ENCODE results near the gene FAM180B. TPM values are rescaled to one million over a fixed set of nuclear protein-coding genes. Genes with fewer than 3 reads are reported as not detected.
A peak's percentile ranks its signal among the peaks of the same experiment; 100 is the strongest.

Gene FAM180B
- total RNA-seq, 2 donors from 2014 or later: 0.31 to 0.62 TPM

GRCh38 chr11:47593934-47594855, 7.7 kb downstream of the FAM180B start, which contains the start of gene C1QTNF4:
Gene C1QTNF4 (minus strand): TSS chr11:47594411. CDS start chr11:47590810, 3,601 bp downstream.
- ATAC-seq (no peak), DNase-seq (ENCODE audit: low spot score) (no peak)
- Mint-ChIP-seq H3K4me3 (no peak within 1 kb of the TSS), H3K27me3 (peaks cover 23 to 28% of the 10 kb centered on the region in 2 donors), H3K27ac (no peak within 1 kb of the TSS), H3K36me3 (no peaks in the 10 kb centered on the region), H3K4me1 (ENCODE audit: low read depth in 2 of 2) (peaks cover 0 to 7% of the 10 kb centered on the region in 2 donors), H3K9me3 (no peaks in the 10 kb centered on the region)

GRCh38 chr11:47595029-47595428, 8.6 kb downstream of the FAM180B start:
- peaks cover 0 to 7% of the 10 kb centered on the region in 2 donors for H3K4me1 Mint-ChIP-seq (ENCODE audit: low read depth in 2 of 2)
- no peak overlapping the region for H3K4me3 Mint-ChIP-seq
- peaks cover 25 to 28% of the 10 kb centered on the region in 2 donors for H3K27me3 Mint-ChIP-seq
- H3K27ac Mint-ChIP-seq: no peak overlapping the region
- H3K36me3 Mint-ChIP-seq: no peaks in the 10 kb centered on the region
- DNase-seq (ENCODE audit: low spot score) (no peak), ATAC-seq (peak in 1 of 2 donors; percentile 28)
- no peaks in the 10 kb centered on the region for H3K9me3 Mint-ChIP-seq

GRCh38 chr11:47595967-47596366, 9.5 kb downstream of the FAM180B start:
- ATAC-seq (no peak), DNase-seq (ENCODE audit: low spot score) (no peak)
- Mint-ChIP-seq H3K27ac (no peak overlapping the region), H3K4me3 (no peak overlapping the region), H3K36me3 (no peaks in the 10 kb centered on the region), H3K4me1 (ENCODE audit: low read depth in 2 of 2) (peaks cover 0 to 7% of the 10 kb centered on the region in 2 donors), H3K27me3 (peaks cover 25 to 28% of the 10 kb centered on the region in 2 donors), H3K9me3 (no peaks in the 10 kb centered on the region)

GRCh38 chr11:47599902-47600301, 13.4 kb downstream of the FAM180B start:
- H3K4me3 Mint-ChIP-seq: no peak overlapping the region
- ATAC-seq (no peak), DNase-seq (ENCODE audit: low spot score) (no peak)
- H3K4me1 Mint-ChIP-seq (ENCODE audit: low read depth in 2 of 2): no peaks in the 10 kb centered on the region
- H3K9me3 Mint-ChIP-seq: no peaks in the 10 kb centered on the region
- H3K27me3 Mint-ChIP-seq: peaks cover 12 to 13% of the 10 kb centered on the region in 2 donors
- H3K36me3 Mint-ChIP-seq: no peaks in the 10 kb centered on the region
- no peak overlapping the region for H3K27ac Mint-ChIP-seq

- H3K36me3 Mint-ChIP-seq: no peaks in the 10 kb centered on the region
- H3K4me1 Mint-ChIP-seq (ENCODE audit: low read depth in 2 of 2): peaks cover 0 to 2% of the 10 kb centered on the region in 2 donors
- no peak overlapping the region for H3K27ac Mint-ChIP-seq
- H3K9me3 Mint-ChIP-seq: no peaks in the 10 kb centered on the region
- H3K4me3 Mint-ChIP-seq: no peak overlapping the region
- peaks cover 0 to 9% of the 10 kb centered on the region in 2 donors for H3K27me3 Mint-ChIP-seq
- DNase-seq (ENCODE audit: low spot score): no peak
- no peak for ATAC-seq
Measured at GRCh38 chr11:47603295-47603694, 16.8 kb downstream of the FAM180B start.

GRCh38 chr11:47605921-47606320, 19.4 kb downstream of the FAM180B start:
- Mint-ChIP-seq H3K27ac (no peak overlapping the region), H3K36me3 (no peaks in the 10 kb centered on the region), H3K9me3 (no peaks in the 10 kb centered on the region), H3K27me3 (peaks cover 0 to 5% of the 10 kb centered on the region in 2 donors), H3K4me3 (no peak overlapping the region), H3K4me1 (ENCODE audit: low read depth in 2 of 2) (peaks cover 0 to 7% of the 10 kb centered on the region in 2 donors)
- ATAC-seq (no peak), DNase-seq (ENCODE audit: low spot score) (no peak)

GRCh38 chr11:47606731-47607130, 20.3 kb downstream of the FAM180B start:
- ATAC-seq (no peak), DNase-seq (ENCODE audit: low spot score) (no peak)
- H3K27me3 Mint-ChIP-seq: peaks cover 0 to 5% of the 10 kb centered on the region in 2 donors
- H3K9me3 Mint-ChIP-seq: no peaks in the 10 kb centered on the region
- no peak overlapping the region for H3K4me3 Mint-ChIP-seq
- no peaks in the 10 kb centered on the region for H3K36me3 Mint-ChIP-seq
- no peak overlapping the region for H3K27ac Mint-ChIP-seq
- H3K4me1 Mint-ChIP-seq (ENCODE audit: low read depth in 2 of 2): peaks cover 0 to 7% of the 10 kb centered on the region in 2 donors

GRCh38 chr11:47607380-47607779, 20.9 kb downstream of the FAM180B start:
- Mint-ChIP-seq H3K4me3 (no peak overlapping the region), H3K36me3 (no peaks in the 10 kb centered on the region), H3K27me3 (peaks cover 0 to 5% of the 10 kb centered on the region in 2 donors), H3K4me1 (ENCODE audit: low read depth in 2 of 2) (peaks cover 0 to 7% of the 10 kb centered on the region in 2 donors), H3K9me3 (no peaks in the 10 kb centered on the region), H3K27ac (no peak overlapping the region)
- DNase-seq (ENCODE audit: low spot score) (no peak), ATAC-seq (no peak)

GRCh38 chr11:47609675-47610074, 23.2 kb downstream of the FAM180B start:
- ATAC-seq: peak in 1 of 2 donors; percentile 31
- no peak overlapping the region for H3K27ac Mint-ChIP-seq
- no peaks in the 10 kb centered on the region for H3K9me3 Mint-ChIP-seq

GRCh38 chr11:47611348-47611794, 24.9 kb downstream of the FAM180B start:
- no peaks in the 10 kb centered on the region for H3K9me3 Mint-ChIP-seq
- H3K27ac Mint-ChIP-seq: no peak overlapping the region
- H3K36me3 Mint-ChIP-seq: no peaks in the 10 kb centered on the region
- peaks cover 5 to 16% of the 10 kb centered on the region in 2 donors for H3K4me1 Mint-ChIP-seq (ENCODE audit: low read depth in 2 of 2)
- DNase-seq (ENCODE audit: low spot score): no peak
- H3K27me3 Mint-ChIP-seq: peaks cover 0 to 8% of the 10 kb centered on the region in 2 donors
- H3K4me3 Mint-ChIP-seq: no peak overlapping the region
- no peak for ATAC-seq

More at GRCh38 chr11:47609675-47610074, 23.2 kb downstream of the FAM180B start:
- peaks cover 0 to 7% of the 10 kb centered on the region in 2 donors for H3K4me1 Mint-ChIP-seq (ENCODE audit: low read depth in 2 of 2)
- H3K27me3 Mint-ChIP-seq: peaks cover 0 to 8% of the 10 kb centered on the region in 2 donors
- no peaks in the 10 kb centered on the region for H3K36me3 Mint-ChIP-seq
- no peak overlapping the region for H3K4me3 Mint-ChIP-seq
- no peak for DNase-seq (ENCODE audit: low spot score)

- Mint-ChIP-seq H3K36me3 (peaks cover 6% of the 10 kb centered on the region), H3K9me3 (no peaks in the 10 kb centered on the region), H3K4me1 (ENCODE audit: low read depth in 2 of 2) (peaks cover 5 to 14% of the 10 kb centered on the region in 2 donors), H3K27me3 (peaks cover 0 to 8% of the 10 kb centered on the region in 2 donors), H3K4me3 (peak overlapping the region; percentile 38), H3K27ac (no peak overlapping the region)
- ATAC-seq (no peak), DNase-seq (ENCODE audit: low spot score) (no peak)
Measured at GRCh38 chr11:47615249-47615648, 28.8 kb downstream of the FAM180B start.

- Mint-ChIP-seq H3K4me1 (ENCODE audit: low read depth in 2 of 2) (peaks cover 5 to 14% of the 10 kb centered on the region in 2 donors), H3K27me3 (peaks cover 0 to 8% of the 10 kb centered on the region in 2 donors), H3K27ac (no peak overlapping the region), H3K36me3 (peaks cover 6% of the 10 kb centered on the region), H3K9me3 (no peaks in the 10 kb centered on the region), H3K4me3 (peak overlapping the region; percentile 17)
- DNase-seq (ENCODE audit: low spot score) (no peak), ATAC-seq (no peak)
Measured at GRCh38 chr11:47616726-47617416, 30.4 kb downstream of the FAM180B start.

GRCh38 chr11:47617417-47617809, 30.9 kb downstream of the FAM180B start:
- Mint-ChIP-seq H3K4me3 (no peak overlapping the region), H3K27ac (no peak overlapping the region), H3K36me3 (peaks cover 10% of the 10 kb centered on the region), H3K27me3 (peaks cover 0 to 8% of the 10 kb centered on the region in 2 donors), H3K4me1 (ENCODE audit: low read depth in 2 of 2) (peaks cover 5 to 14% of the 10 kb centered on the region in 2 donors), H3K9me3 (no peaks in the 10 kb centered on the region)
- no peak for ATAC-seq
- no peak for DNase-seq (ENCODE audit: low spot score)

Measured in natural killer cell treated with Interleukin-12 subunit alpha and Interleukin-12 subunit beta and Interleukin-15 and Interleukin-18, amount 100 ng/mL, for 72 hours (primary cell).